GM18508 (cell line): ENCODE results near the gene NRXN3.

ENCODE experiments used
- ATAC-seq: cut with Tn5 transposase; IDR thresholded peaks from one replicate; pipeline ENCODE4 v1.9.1; 2021; ENCODE audit warnings: moderate number of reproducible peaks; ENCODE audit not compliant: insufficient read depth, unreplicated experiment

The NRXN3 gene

DNA sequence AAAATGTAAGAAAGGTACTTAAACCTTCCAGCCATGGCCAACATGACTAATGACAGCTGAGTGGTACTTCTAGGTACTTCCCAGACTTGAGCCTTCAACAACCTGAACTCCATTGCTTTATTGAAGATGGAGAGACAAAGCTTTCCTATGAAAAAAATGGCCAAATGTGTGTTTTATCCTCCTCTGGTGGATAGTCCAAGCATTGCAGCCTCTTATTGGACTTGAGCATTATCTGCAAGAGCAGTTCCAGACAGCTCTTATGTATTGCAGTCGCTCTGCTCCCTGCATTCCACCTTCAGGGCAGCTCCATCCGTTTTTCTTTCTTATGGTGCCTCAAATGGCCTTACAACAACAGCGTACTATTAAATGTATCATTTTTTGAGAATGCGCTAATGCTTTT, 588.2 kb downstream of the NRXN3 start:
- peak; percentile 79 for ATAC-seq

DNA sequence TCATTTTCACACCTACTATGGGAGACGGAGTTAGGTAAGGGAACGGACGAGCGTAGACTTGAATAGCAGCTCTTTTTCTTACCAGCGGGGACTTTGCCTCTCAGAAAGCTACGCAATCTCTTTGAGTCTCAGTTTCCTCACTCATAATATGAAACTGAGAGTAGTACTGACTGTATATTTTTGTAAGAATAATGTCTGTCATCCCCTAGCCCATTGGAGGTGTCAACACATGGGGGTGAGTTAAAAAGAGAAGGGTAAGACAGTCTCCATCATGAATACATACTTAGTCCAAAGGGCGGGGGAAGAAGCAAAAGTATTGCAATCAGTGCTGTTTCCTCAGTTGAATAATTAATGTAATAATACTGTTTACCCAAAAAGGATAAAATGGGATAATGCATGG, 592.2 kb downstream of the NRXN3 start:
- ATAC-seq: no peak

DNA sequence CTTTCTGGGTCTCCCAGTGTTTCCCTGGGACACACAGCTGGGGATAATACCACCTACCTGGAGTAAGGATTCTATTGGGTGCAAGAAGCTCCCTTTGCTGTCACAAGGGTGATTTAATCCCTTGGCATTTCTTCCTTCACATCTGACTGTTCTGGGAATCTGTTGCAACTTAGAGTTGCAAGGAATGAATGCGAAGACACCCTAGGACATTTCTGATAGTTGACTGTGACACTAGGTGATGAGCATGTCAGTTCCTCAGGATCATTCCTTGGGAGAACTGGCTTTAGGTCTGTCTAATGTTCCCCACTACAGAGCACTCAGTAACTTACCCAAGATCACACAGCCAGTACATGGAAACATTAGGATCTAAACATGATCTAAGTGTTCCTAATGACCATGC, 593.6 kb downstream of the NRXN3 start:
- ATAC-seq: no peak

DNA sequence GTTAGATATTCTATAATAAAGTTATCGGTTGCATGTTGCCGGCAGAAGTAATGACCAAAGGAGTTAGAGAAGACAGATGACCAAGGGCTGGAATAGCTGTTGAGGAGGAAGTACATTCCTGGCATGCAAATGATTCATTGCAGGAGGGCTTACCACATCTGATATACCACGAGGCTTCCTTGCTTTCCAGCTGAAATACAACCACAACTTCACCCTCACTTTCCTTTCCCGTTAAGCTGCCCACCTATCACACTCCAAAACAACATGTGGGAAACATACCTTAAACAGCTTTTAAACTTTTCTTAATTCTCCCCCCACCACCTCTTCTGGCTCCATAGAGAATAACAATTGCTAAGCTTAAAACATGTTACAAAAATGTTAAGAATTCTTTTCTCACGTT, 594.1 kb downstream of the NRXN3 start:
- no peak for ATAC-seq

DNA sequence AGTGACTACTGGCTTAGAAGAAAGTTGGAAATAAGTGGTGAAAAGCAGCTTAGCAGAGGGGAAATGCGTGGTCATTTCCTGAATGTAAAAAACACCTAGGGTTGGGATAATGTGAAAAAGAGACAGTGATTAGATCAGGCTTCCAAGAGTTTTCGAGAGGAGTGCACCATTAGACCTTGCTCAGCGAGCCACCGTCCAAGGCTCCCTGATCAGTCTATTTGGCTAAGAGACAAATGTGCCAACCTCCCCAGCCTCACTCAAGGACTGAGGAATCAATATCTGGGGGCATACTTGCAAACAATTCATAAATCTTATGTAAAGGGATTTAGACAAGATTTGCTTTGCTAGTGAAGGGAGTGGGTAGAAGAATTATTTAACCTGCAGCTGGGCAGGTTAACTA, 594.5 kb downstream of the NRXN3 start:
- ATAC-seq: no peak

DNA sequence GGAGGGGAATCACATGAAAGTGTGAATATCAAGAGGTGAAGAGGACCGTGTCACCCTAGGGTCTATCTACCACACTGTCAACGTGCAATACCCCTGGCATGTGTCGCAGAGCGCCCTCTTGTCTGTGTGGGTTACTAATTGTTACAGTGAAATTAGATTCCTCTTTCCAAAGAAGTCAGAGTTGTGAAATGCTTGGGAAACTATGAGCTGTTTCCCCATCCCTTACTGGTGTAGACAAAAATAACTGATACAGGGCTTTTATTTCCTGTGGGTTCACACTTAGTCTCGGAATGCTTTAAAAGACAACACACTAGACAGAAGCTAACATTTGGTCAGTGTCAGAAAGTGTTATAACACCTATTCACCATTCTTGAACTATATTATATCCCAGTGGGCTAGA, 597.3 kb downstream of the NRXN3 start:
- no peak for ATAC-seq

DNA sequence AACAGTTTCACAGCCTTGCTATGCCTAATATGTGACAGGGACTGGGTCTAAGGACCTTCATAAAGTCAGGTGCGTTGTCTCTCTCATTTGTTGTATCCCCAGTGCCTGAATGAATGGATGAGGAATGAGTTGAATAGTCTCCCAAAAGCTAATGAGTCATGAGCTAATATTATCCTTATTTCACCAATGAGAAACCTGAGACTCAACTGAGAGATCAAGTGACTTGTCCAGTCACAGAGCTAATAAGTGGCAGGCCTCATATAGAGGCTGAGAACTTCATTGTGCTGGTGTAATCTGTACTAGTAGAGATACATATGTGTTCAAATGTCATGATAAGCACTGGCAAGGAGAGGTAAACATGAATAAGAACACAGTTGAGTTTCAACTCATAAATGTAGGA, 612.4 kb downstream of the NRXN3 start:
- ATAC-seq: no peak

DNA sequence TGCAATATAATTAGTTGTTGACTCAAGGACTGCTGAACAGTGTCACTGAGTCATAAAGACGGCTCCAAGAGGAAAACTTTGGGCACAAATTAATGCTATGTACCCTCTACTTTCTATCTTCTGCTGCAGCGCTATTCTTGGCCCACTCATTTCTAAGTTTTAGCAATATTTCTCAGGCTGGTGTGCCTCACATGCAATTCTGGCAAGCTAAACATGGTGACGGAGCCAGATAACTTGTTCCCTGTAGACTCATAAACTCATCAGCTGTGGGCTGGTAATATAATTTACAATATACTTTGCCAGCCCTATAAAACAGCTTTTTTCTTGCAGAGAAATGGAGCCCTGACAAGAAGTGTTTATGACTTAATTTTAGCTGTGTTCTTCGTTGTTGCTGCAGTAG, 615.1 kb downstream of the NRXN3 start:
- ATAC-seq: no peak

DNA sequence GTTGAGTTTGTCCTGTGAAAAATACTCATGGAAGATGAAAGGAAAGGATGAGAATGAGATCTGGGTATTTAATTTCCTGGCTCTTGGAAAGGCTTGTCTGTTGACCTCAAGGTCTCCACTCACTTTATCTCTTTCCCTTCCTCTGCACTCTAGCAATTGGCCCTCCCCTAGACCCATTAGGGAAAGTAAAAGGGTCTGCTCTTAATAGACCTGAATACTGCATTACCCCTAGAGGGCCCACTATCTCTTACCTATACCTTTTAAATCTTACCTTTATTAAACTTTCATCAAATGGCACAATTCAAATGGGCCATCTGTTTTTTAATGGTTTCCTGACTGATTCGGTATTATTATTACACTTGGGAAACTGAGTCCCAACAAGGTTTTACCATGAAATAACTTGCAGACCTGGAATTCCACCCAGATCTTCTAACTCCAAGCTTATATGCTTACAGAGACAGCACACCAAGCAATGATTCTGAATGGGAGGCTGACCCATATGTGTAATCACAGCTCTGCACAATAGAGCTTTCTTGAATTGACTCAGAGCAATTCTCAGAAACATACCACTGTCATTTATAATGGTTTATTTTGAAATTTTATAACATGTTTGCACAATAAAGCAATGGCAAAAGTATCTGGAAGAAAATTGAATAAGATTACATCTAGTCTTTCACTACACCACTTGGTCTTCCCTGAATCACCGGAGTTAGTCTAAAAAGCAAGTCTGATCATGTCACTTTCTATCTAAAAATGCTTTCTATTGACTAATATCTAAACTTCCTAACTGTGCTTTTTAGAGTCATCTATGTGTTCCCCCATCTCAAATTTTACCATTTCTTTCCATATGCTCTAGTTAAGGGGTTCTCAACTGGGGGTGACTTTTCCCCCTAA, 618.5 kb downstream of the NRXN3 start:
- ATAC-seq: no peak

DNA sequence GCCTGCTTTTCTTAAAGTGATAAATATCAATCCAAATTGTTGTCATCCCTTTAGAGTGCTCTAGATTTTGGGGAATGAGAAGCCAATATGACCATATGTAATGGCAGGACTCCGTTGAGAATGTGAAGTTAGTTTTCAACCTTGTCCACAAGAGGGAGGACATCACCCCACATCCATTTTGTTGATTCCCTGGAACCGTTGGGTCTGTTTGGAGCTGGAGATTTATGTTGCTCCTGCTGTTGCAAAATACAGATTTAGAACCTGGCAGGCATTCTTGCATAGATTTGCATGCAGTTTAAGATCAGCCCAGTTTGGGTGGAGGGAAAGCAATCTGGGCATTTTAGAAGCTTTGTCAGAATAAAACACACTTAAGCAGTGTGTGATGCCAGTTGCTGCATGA, 620.1 kb downstream of the NRXN3 start:
- ATAC-seq: no peak

DNA sequence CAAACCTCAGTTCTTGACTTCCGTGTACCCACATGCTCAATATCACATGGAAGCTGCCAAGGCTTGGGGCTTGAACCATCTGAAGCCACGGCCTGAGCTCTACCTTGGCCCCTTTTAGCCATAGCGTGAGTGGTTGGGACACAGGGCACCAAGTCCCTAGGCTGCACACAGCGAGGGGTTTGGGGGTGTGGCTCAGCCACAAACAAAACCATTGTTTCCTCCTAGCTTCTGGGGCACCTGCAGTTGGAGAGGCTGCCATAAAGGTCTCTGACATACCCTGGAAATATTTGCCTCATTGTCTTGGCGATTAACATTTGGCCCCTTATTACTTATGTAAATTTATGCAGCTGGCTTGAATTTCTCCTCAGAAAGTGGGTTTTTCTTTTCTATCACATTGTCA, 628.6 kb downstream of the NRXN3 start:
- no peak for ATAC-seq

DNA sequence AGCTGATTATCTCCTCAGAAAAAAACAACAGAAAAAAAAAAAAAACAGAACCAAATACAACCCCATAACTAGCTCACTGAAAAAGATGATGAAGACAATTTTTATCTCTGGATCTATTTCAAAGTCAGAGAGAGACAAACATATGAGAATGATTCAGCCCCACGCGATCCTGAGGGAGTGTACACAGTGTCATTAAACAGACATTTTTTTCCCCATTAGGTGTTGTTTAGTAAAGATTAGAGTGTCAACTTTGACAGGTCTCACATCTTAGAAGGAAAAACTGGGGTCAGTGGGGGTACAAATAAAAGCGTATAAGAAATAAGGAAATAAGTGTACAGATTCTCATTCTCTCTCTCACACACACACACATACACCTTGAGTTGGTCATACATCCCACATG, 635.4 kb downstream of the NRXN3 start:
- ATAC-seq: no peak

DNA sequence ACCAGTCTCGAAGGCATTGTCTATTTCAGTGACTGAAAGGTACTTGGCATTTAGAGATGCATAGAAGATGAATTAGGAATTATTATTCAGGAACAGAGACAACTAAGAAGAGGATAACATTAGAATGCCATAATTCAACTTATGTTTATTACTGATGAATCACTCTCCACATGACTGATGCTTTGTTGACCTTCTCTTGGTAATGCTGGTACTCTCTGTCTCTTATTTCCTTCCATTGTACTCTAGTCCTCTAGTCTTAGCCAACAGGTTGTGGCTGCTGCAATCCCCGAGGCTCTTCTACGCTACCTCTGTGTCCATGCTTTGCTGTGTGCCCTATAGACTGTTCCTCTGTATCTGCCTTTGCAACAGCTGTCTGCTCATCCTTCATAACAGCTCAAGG, 652.9 kb downstream of the NRXN3 start:
- no peak for ATAC-seq

DNA sequence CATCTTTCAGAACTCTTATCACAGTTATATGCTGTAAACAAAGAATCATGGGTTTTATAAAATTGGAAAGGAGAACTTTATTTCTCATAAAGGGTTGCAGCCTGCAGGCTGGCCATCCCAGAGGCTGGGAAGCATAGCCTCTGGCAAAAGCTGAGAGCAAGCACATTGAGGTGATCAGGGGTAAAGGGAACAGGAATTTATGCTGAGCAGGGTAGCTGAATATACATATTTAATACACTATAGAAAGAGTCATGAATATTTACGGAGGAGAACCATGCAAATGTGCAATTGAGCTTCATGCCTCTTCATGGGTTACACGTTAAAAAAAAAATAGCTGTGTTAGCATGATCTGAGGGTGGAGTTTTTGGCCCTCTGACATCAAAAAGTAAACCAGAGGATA, 653.3 kb downstream of the NRXN3 start:
- no peak for ATAC-seq

DNA sequence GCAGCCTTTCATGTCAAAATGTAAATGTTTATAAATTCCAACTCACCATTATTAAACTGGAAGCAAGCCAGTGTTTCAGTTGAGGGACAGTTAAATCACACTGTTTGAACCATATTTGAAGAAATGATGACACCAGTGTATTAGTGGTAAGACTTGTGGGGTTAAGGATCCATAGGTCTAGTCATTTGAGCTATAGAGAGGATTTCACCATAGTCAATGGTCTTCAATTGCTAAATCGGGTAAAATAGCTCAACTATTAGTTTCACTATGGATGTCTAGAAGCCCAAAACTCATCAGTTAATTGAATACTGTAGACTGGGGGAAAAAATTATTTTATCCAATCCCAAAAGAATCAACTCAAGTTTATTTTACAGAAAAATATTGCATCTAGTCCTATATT, 659.1 kb downstream of the NRXN3 start:
- peak; percentile 88 for ATAC-seq

DNA sequence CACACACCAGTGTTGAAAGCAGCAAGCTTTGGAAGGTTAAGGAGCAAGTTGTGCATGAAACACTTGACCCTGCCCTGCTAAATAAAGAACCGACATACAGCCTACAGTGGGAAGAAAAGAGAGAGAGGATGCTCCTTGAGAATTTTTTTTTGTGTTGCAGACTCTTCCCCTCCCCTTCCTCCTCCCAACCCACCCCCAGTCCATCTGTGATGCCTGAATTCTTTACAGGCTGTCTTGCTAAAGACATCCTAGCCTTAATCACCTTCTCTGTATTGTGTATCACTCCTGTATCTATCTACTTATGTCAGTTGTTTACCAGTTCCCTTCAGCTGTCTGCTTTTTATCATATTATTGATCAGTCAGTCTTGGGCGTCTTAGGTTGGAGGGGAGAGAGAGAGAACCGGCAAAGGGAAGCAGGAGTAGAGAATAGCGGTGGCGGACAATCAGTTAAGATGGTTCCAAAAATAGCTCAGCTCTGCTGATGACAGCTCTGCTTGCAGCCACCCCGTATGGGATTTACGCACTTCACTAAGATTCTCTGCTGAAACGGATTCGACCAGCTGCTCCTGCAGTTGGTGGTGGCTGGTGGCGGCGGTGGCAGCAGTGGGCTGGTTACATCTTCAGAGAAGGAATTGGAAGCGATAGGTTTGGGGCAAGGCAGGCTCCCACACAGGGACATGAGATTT, 664.7 kb downstream of the NRXN3 start:
- ATAC-seq: no peak

DNA sequence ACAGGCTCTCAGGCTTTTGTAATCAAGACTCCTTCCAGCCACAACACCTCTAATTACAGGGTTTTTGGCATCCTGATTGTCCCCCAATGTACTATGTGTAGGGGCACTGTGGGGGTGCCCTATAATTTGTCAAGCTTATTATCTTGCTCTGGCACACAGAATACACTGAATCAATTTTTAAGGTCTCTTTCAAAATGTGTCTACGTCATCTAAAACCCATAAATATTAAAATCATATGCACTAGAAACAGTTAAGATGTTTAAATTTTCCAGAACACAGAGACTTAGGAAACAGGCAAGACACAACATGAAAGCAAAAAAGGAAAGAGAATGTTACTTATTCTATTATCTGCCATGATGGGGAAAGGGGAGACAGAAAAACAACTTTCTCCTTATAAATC, 665.7 kb downstream of the NRXN3 start:
- ATAC-seq: no peak

DNA sequence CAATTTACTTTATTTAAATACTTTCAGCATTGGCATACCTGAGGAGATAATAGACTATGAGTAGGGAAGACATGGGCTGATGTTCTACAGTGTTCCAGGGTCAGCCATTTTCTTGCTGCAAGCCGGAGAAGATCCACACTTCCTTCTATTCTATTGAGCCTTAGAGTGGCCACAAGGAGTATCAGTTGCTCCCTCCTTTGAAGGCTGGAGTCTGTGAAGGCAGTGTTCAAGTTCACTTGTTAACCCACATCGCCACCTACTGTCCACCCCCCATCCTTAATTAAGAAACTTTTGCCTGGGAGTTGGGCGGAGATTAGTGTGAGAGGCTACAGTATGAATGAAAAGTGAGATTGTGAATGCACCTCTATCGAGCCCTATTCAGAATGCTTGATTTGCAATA, 666.6 kb downstream of the NRXN3 start:
- ATAC-seq: no peak

DNA sequence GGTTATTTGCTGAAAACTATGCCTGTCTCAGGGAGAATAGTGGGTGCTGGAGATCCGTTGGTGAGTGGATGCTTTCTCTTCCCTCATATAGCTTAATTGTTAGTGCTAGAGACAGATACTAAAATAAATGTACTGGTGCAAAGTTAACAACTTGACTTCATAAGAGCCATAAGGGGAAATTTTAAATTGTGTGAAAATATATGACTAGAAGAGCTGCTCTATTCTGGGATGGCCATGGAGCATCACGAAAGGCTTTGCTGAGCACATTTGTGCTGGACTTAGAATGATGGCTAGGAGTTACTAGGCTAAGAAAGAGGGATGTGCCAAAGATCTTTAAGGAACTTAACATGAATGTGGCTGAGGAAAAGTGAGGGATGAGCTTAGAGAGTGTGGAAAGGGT, 668.8 kb downstream of the NRXN3 start:
- ATAC-seq: no peak

DNA sequence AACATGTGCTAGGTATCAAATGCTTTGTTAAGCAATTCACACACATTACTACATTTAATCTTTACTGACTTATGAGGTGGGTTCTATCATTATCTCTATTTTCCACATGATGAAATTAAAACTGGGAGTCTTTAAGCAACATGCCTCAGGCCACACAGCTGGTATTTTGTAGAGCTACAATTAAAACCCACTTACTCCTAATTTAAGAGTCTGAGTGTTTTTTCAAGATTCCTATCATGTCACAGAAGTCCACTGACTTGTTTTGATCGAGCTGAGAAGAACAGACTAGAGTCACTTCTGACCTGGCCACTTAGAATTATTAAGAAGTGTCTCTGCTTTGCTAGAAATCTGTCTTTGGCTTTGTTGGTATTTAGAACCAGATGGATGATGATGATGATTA, 670.7 kb downstream of the NRXN3 start:
- no peak for ATAC-seq

DNA sequence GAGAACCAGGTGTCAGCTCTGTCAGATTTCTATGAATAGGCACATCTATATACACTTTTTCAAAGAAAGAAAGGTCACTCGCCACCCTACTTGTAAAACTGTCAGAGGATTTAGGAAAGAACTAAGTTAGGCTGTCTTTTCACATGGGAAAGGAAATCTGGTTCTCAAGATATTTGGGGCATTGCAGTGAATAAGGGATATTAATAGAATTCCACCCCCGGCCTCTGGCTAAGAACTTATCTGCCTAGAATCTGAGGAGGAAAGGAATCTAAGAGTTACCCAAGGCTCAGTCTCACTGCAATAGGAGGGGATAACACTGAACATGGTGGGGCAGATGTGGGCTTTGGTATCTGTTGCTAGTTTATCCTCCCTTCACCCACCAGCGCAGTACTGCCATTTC, 677.6 kb downstream of the NRXN3 start:
- ATAC-seq: no peak

DNA sequence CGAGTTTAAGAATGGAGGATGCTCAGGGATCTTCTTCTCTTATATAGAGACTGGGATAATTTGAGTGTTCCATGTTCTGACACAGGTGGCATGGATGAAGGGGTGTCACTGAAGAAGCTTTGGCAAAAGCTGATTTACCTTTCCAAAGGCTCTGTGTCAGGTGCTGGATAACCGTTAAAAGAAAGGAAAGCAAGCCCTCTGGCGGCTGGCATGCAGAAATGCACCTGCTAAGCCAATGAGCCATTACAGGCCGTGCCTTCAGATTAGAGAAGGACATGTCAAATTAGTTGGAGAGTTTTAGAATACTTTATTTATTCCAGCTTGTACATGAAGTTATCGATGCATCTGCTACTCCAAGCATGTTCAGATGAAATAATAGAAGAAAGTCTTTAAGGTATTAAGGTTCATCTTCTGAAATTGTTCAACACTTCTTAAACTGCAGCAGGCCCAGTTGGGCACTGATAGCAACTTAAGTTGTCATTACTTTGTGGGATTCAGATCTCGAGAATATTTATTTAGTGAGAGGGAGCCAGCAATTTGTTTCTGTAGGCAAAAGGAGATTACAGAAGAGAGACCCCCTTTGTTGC, 678.2 kb downstream of the NRXN3 start:
- ATAC-seq: peak; percentile 71
